ENCODE measurements around the gene POC1A. TPM values are rescaled to one million over a fixed set of nuclear protein-coding genes. Genes with fewer than 3 reads are reported as not detected.
A peak's percentile ranks its signal among the peaks of the same experiment; 100 is the strongest.

Gene POC1A
- total and polyA plus RNA-seq, 7 donors, result 0.66 to 15.8 (median 1.7) TPM

DNA sequence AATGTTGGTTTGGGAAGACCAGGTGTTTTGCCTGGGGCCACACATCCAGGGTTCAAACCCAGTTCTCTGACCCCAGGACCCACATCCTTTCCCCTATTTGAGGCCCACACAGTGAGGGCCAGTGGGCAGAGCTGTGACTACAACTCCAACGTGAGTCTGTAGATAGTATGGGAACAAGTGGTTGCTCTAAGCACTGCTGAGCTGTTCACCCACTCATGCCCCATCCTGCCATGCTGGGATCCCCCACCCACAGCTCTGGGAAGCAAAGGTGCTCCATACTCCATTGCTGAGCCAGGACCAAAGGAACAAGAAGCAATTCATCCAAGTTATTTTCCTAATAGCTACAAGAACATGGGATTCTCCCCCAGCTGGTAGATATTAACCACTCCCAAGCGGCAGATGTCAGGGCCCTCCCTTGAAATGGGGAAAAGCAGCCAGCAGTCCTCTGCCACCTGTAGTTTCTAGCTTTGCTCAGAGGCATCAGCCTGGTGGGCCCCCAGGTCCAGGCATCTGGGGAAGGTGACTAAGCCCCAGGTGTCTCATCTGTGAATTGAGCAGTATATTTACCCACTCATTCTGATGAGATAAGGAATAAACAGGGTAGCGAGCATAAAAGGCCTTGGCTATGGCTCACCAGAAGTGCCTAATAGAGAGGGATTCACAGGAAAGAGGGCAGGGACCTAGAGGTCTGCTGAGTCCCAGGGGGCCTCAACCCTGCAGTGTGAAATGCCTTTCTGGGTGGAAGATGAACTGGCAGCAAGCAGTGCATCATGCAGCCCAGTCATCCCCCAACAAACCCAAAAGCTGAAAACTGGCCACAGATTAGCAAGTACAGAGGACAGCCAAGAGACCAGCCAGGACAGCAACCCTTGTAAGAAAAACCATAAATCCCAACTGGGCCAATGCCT, 33.4 kb downstream of the POC1A start:
- peak; percentile 47 for DNase-seq

DNA sequence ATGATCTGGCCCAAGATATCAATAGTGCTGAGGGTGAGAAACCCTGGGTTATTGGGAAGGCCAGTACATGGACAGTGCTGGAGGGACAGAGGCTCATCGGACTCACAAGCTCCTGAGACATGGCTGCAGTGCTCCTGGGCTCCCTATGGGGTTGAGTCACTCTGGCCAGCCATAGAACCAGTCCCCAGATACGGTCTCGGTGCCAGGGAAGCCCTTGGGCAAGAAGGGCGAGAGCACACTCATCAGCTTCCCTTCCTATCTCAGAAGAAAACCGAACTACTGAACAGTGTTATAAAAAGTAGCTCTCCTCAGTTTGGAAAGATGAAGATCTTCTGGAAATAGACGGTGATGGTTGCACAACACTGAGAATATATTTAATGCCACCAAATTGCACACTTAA, 34.4 kb downstream of the POC1A start:
- H3K27me3 ChIP-seq, result no peaks in the 10 kb centered on the region
- intact Hi-C loops (cut with DNase I), result loop anchor here (5.0 kb wide), 2 partner anchors 48 to 178 kb away; partner anchors contain the start of genes PARP3 and RRP9
- peak; percentile 64 for DNase-seq
- H3K9me3 ChIP-seq, result no peaks in the 10 kb centered on the region
- peaks cover 0 to 14% (median 5%) of the 10 kb centered on the region in 4 donors for H3K4me1 ChIP-seq
- H3K27ac ChIP-seq, result no peak overlapping the region
- no peak overlapping the region for H3K4me3 ChIP-seq
- no peaks in the 10 kb centered on the region for H3K36me3 ChIP-seq
- 89 to 94% methylated on average over 6 of the region's 6 CpGs for WGBS, 2 donors
- TF ChIP-seq POLR2AphosphoS5 (IDR thresholded peaks at IDR 0.05) (no peak), EP300 (IDR thresholded peaks at IDR 0.05) (no peak)
- TF ChIP-seq, protein P1, sequence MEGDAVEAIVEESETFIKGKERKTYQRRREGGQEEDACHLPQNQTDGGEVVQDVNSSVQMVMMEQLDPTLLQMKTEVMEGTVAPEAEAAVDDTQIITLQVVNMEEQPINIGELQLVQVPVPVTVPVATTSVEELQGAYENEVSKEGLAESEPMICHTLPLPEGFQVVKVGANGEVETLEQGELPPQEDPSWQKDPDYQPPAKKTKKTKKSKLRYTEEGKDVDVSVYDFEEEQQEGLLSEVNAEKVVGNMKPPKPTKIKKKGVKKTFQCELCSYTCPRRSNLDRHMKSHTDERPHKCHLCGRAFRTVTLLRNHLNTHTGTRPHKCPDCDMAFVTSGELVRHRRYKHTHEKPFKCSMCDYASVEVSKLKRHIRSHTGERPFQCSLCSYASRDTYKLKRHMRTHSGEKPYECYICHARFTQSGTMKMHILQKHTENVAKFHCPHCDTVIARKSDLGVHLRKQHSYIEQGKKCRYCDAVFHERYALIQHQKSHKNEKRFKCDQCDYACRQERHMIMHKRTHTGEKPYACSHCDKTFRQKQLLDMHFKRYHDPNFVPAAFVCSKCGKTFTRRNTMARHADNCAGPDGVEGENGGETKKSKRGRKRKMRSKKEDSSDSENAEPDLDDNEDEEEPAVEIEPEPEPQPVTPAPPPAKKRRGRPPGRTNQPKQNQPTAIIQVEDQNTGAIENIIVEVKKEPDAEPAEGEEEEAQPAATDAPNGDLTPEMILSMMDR (IDR thresholded peaks at IDR 0.05), result no peak

More for the DNA sequence above, 33.4 kb downstream of the POC1A start:
- H3K27ac ChIP-seq, result peak overlapping the region; percentile 44 to 64 (median 52)
- peaks cover 0 to 14% (median 5%) of the 10 kb centered on the region in 4 donors for H3K4me1 ChIP-seq
- no peaks in the 10 kb centered on the region for H3K27me3 ChIP-seq
- no peaks in the 10 kb centered on the region for H3K36me3 ChIP-seq
- intact Hi-C loops (cut with DNase I), result loop anchor here (5.0 kb wide), 2 partner anchors 49 to 179 kb away; partner anchors contain the start of genes PARP3 and RRP9
- 74 to 78% methylated on average over 3 of the region's 3 CpGs for WGBS, 2 donors
- H3K4me3 ChIP-seq, result no peak overlapping the region
- TF ChIP-seq POLR2A (IDR thresholded peaks at IDR 0.05), result no peak
- no peak for TF ChIP-seq POLR2AphosphoS5 (IDR thresholded peaks at IDR 0.05)
- no peak for TF ChIP-seq EP300 (IDR thresholded peaks at IDR 0.05)
- TF ChIP-seq, protein P1 (IDR thresholded peaks at IDR 0.05), result no peak
- H3K9me3 ChIP-seq, result no peaks in the 10 kb centered on the region

DNA sequence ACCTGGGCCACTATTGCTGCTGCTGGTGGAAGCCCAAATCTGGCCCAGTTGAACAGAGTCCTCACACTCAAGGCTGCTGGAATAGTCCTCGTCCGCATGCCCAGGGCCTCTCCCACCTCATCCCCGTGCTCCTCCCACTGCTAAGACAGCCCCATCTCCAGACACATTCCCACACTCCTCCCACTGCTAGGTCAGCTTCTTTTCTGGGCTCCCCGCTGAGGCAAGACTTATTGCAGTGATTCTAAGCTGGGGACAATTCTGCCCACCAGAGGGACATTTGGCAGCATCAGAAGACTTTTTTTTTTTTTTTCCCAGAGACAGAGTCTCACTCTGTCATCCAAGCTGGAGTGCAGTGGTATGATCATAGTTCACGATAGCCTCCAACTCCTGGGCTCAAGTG, 35.1 kb downstream of the POC1A start:
- intact Hi-C loops (cut with DNase I), result no loop called here
- WGBS, 2 donors, result 88 to 94% methylated on average over 5 of the region's 5 CpGs
- Histone ChIP-seq H3K27ac (no peak overlapping the region), H3K4me3 (no peak overlapping the region), H3K27me3 (no peaks in the 10 kb centered on the region), H3K4me1 (peaks cover 0 to 14% (median 5%) of the 10 kb centered on the region in 4 donors), H3K36me3 (no peaks in the 10 kb centered on the region), H3K9me3 (no peaks in the 10 kb centered on the region)
- peak; percentile 42 for DNase-seq
- TF ChIP-seq, protein P1 (IDR thresholded peaks at IDR 0.05), result no peak
- TF ChIP-seq POLR2AphosphoS5 (IDR thresholded peaks at IDR 0.05) (no peak), EP300 (IDR thresholded peaks at IDR 0.05) (no peak), POLR2A (IDR thresholded peaks at IDR 0.05) (no peak)

DNA sequence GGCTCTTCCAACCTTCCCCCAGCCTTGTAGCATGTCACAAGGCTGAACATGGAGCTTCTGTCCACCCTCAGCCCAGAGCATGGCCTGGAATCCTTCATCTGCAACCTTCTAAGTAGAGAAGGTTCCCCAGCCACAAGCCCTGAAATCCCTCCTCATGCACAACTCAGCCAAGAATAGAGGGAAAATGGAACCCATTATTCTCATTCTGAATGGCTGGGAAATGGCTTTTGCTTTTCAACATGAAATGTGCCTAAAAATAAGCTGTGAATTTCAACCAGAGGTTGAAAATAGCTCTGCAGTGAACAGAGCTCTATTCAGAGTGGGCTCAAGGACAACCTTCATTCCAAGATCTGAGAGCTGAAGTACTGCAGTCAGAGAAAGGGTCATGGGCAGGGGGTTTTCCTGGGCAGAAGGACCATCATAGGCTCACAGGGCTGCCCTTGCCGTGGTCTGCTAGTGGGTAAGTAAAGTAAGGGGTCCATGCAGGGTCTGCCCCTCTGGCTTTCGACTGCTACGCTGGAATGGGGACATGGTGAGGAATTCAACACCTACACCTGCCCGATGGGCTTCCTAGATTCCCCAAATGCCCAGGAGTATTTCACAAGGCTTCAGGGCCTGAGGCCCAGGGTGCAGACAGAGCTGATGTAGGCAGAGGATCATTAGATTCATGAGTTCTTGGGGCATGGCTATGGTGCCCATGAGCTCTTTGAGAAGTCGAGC, 35.9 kb downstream of the POC1A start:
- H3K27me3 ChIP-seq, result no peaks in the 10 kb centered on the region
- DNase-seq, result peak; percentile 6
- 94 to 98% methylated on average over 5 of the region's 5 CpGs for WGBS, 2 donors
- intact Hi-C loops (cut with DNase I), result no loop called here
- H3K27ac ChIP-seq, result peak overlapping the region in 2 of 4 donors; percentile 26 to 52
- H3K4me1 ChIP-seq, result peaks cover 0 to 14% (median 5%) of the 10 kb centered on the region in 4 donors
- H3K9me3 ChIP-seq, result no peaks in the 10 kb centered on the region
- no peaks in the 10 kb centered on the region for H3K36me3 ChIP-seq
- H3K4me3 ChIP-seq, result no peak overlapping the region
- TF ChIP-seq POLR2A (IDR thresholded peaks at IDR 0.05), result no peak
- TF ChIP-seq POLR2AphosphoS5 (IDR thresholded peaks at IDR 0.05), result no peak
- TF ChIP-seq EP300 (IDR thresholded peaks at IDR 0.05), result no peak
- TF ChIP-seq, protein P1 (IDR thresholded peaks at IDR 0.05), result no peak
